ENCODE measurements around the gene RNF187. TPM values are rescaled to one million over a fixed set of nuclear protein-coding genes. Genes with fewer than 3 reads are reported as not detected.

RNF187 gene
- total RNA-seq, 3 donors from 2014 or later (not counting 1 experiment from before 2014, with no cell fraction given), result 68.6 to 102 (median 77.3) TPM

DNA sequence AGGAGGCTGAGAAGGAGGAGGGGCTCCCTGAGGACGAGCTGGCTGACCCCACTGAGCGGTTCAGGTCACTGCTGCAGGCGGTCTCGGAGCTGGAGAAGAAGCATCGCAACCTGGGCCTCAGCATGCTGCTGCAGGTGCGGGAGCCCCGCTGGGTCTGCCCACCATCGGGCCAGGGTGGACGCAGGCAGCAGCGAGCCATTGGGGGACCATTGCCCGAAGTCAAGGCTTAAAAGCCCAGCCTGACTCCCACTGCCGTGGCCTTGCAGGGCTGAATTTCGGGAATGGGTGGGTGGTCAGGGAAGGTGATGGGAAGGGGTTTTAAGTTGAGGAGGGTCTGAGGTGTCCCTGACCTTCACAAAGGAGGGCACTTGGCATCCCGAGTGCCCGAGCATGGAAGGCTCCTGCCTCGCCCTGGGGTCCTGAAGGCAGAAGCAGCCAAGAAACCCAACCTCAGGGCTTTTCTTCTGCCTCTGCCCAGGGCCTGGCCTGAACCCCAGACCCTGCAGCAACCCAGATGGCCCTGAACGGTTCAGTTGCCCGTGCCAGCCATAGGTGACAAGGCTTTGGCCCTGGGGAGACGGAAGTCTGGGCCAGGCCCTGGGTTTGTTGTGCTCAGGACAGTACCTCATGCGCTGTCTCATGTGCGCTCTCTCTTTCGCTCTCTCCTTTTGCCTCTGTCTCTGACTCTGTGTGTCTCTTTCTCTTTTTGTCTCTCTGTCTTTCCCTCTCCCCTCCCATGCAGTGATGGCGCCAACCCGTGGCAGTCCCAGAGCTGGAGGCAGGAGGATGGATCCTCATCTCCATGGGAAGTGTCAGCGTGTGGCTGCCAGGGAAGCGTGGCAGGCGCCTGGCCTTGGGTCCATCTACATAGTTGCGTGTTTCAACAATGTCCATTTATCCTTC is 6.2 kb downstream of the RNF187 start:
- H3K36me3 Mint-ChIP-seq, result no peaks in the 10 kb centered on the region
- 97% methylated on average over 28 of the region's 28 CpGs for WGBS (ENCODE audit: insufficient coverage)
- peaks cover 11 to 50% of the 10 kb centered on the region in 2 donors for H3K4me1 Mint-ChIP-seq
- no peaks in the 10 kb centered on the region for H3K9me3 Mint-ChIP-seq
- H3K27me3 ChIP-seq (ENCODE audit: control insufficient read depth, insufficient read depth, low read length), result no peaks in the 10 kb centered on the region
- ATAC-seq, result no peak
- H3K27ac Mint-ChIP-seq, result peak overlapping the region in 1 of 2 donors; percentile 15
- intact Hi-C loops (cut with micrococcal nuclease), result no loop called here
- H3K27me3 Mint-ChIP-seq (ENCODE audit: low read depth in 2 of 2), result no peaks in the 10 kb centered on the region
- no peak overlapping the region for H3K4me3 ChIP-seq (ENCODE audit: low read length)
- peaks cover 44% of the 10 kb centered on the region for H3K36me3 ChIP-seq (ENCODE audit: control insufficient read depth, insufficient read depth, low read length)
- H3K27ac ChIP-seq (ENCODE audit: low read length), result no peak overlapping the region
- TF ChIP-seq, protein P1, sequence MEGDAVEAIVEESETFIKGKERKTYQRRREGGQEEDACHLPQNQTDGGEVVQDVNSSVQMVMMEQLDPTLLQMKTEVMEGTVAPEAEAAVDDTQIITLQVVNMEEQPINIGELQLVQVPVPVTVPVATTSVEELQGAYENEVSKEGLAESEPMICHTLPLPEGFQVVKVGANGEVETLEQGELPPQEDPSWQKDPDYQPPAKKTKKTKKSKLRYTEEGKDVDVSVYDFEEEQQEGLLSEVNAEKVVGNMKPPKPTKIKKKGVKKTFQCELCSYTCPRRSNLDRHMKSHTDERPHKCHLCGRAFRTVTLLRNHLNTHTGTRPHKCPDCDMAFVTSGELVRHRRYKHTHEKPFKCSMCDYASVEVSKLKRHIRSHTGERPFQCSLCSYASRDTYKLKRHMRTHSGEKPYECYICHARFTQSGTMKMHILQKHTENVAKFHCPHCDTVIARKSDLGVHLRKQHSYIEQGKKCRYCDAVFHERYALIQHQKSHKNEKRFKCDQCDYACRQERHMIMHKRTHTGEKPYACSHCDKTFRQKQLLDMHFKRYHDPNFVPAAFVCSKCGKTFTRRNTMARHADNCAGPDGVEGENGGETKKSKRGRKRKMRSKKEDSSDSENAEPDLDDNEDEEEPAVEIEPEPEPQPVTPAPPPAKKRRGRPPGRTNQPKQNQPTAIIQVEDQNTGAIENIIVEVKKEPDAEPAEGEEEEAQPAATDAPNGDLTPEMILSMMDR (IDR thresholded peaks at IDR 0.05), result no peak
- no peak overlapping the region for H3K4me3 Mint-ChIP-seq
- H3K4me1 ChIP-seq (ENCODE audit: control insufficient read depth, insufficient read depth, low read length), result peaks cover 11% of the 10 kb centered on the region
- DNase-seq, result no peak
- H3K9me3 ChIP-seq (ENCODE audit: control insufficient read depth, insufficient read depth, low read length), result no peaks in the 10 kb centered on the region

GRCh38 chr1:228494044-228494353 is 6.8 kb downstream of the RNF187 start:
- TF ChIP-seq, protein P1 (IDR thresholded peaks at IDR 0.05), result no peak
- H3K4me3 Mint-ChIP-seq, result no peak overlapping the region
- Histone ChIP-seq H3K4me3 (ENCODE audit: low read length) (no peak overlapping the region), H3K9me3 (ENCODE audit: control insufficient read depth, insufficient read depth, low read length) (no peaks in the 10 kb centered on the region), H3K4me1 (ENCODE audit: control insufficient read depth, insufficient read depth, low read length) (peaks cover 5% of the 10 kb centered on the region), H3K27ac (ENCODE audit: low read length) (no peak overlapping the region), H3K36me3 (ENCODE audit: control insufficient read depth, insufficient read depth, low read length) (peaks cover 44% of the 10 kb centered on the region), H3K27me3 (ENCODE audit: control insufficient read depth, insufficient read depth, low read length) (no peaks in the 10 kb centered on the region)
- no peaks in the 10 kb centered on the region for H3K36me3 Mint-ChIP-seq
- H3K9me3 Mint-ChIP-seq, result no peaks in the 10 kb centered on the region
- peaks cover 10 to 44% of the 10 kb centered on the region in 2 donors for H3K4me1 Mint-ChIP-seq
- intact Hi-C loops (cut with micrococcal nuclease), result no loop called here
- ATAC-seq (no peak), DNase-seq (no peak)
- H3K27ac Mint-ChIP-seq, result peak overlapping the region in 1 of 2 donors; percentile 15
- WGBS (ENCODE audit: insufficient coverage), result 97% methylated on average over 9 of the region's 9 CpGs
- H3K27me3 Mint-ChIP-seq (ENCODE audit: low read depth in 2 of 2), result no peaks in the 10 kb centered on the region

DNA sequence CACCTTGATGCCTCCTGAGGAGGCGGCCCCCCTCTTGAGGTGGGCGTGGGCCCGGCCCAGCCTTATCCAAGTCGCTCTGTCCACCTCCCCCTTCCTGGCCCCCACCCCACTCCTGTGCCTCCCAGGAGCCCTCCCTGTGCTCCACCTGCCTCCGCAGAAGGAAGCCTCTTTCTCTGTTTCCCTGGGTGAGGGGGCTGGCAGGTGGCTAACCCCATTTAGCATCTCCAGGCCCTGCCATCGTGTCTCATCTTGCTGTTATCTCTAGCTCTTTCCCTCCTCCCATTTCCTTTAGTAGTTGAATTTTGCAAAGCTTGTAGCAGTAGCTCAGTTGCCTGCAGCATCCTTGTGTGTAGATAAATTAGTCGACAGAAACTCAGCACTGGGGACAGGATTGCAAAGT is 7.2 kb downstream of the RNF187 start:
- H3K27ac ChIP-seq (ENCODE audit: low read length), result no peak overlapping the region
- no peak overlapping the region for H3K4me3 ChIP-seq (ENCODE audit: low read length)
- peaks cover 10 to 42% of the 10 kb centered on the region in 2 donors for H3K4me1 Mint-ChIP-seq
- intact Hi-C loops (cut with micrococcal nuclease), result no loop called here
- no peak overlapping the region for H3K4me3 Mint-ChIP-seq
- H3K36me3 ChIP-seq (ENCODE audit: control insufficient read depth, insufficient read depth, low read length), result peaks cover 44% of the 10 kb centered on the region
- peaks cover under 1% of the 10 kb centered on the region for H3K4me1 ChIP-seq (ENCODE audit: control insufficient read depth, insufficient read depth, low read length)
- H3K27me3 Mint-ChIP-seq (ENCODE audit: low read depth in 2 of 2), result no peaks in the 10 kb centered on the region
- DNase-seq, result no peak
- TF ChIP-seq, protein P1 (IDR thresholded peaks at IDR 0.05), result no peak
- H3K9me3 Mint-ChIP-seq, result no peaks in the 10 kb centered on the region
- 83% methylated on average over 7 of the region's 7 CpGs for WGBS (ENCODE audit: insufficient coverage)
- H3K9me3 ChIP-seq (ENCODE audit: control insufficient read depth, insufficient read depth, low read length), result no peaks in the 10 kb centered on the region
- no peaks in the 10 kb centered on the region for H3K27me3 ChIP-seq (ENCODE audit: control insufficient read depth, insufficient read depth, low read length)
- no peak for ATAC-seq
- H3K27ac Mint-ChIP-seq, result peak overlapping the region in 1 of 2 donors; percentile 24
- H3K36me3 Mint-ChIP-seq, result no peaks in the 10 kb centered on the region

All from natural killer cell (primary cell).